HG03097 (cell line): ENCODE measurements around the gene ZBTB20.
A peak's percentile ranks its signal among the peaks of the same experiment; 100 is the strongest.

Experiments used
- ATAC-seq: cut with Tn5 transposase; IDR thresholded peaks from one replicate; pipeline ENCODE4 v1.9.1; 2021; ENCODE audit not compliant: unreplicated experiment, low FRiP score

ZBTB20 gene

GRCh38 chr3:115092220-115092791 is 54.8 kb downstream of the ZBTB20 start:
- peak; percentile 70 for ATAC-seq

GRCh38 chr3:115090712-115091111 is 56.4 kb downstream of the ZBTB20 start:
- no peak for ATAC-seq

GRCh38 chr3:115089481-115089880 is 57.6 kb downstream of the ZBTB20 start:
- ATAC-seq: no peak

DNA sequence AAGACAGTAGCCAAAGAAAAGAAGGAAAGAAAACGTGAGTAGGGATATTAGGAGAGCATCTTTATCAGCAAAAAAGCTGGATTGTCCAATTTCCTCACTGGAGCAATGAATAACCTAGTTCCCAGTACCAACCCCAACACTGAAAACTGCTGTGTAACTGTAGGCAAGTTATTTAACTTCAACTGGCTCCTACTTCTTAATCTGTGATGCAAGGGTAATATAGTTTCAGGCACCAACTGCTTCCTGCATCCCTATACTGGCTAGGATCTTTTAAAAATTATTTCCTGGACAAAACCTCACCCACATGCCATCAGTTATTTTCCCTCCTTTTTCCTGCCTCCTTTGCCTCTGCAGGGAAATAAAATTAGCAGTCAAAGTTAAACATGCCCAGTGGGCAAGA is 59.6 kb downstream of the ZBTB20 start:
- no peak for ATAC-seq

DNA sequence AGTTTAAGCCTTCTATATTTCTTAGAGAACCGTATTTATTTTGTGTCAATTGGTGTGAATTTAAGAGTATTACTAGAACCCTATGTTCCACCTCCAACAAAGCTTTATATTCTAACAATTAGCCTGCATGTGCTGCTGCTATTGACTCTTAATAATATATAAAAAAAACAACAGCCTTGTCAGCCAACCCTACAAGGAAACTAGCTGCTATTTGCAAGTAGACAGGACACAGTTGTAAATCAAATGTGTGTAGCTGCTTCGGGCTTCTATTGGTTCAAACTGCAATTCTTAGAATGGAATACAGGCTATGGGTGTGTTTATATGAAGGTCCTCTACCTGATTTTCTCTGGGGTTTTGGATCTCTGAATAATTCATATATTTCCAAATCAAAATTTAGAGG is 60.7 kb downstream of the ZBTB20 start:
- ATAC-seq: no peak

DNA sequence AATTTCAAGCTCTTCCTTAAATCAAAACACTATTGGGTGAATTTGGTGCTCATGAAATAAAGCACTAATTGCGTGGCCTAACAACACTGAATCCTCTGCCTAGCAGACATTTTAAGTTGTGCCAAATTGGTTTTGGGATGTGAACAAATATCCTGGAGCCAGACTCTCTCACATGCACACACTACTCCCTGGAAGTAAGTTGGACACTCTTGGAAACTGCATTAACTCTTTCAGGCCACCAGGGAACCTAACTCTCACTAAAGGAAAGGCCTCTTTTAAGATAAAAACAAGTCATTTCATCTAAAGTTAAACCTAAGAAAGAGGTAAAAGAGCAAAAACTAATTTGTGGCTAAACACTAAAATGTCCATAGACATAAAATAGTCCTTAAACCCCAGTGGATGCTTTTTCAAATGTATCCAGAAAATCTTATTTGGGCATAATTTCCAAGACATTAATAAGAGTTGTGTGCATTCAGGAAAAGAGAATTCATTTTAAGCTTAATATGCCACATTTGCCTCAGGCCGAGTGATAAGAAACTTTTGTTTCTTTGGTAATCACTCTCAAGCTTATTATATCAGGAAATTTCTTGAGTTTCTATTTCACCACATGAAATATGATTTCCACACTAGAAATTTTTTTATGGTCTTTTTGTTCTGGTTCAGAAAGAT is 61.8 kb downstream of the ZBTB20 start:
- ATAC-seq: no peak

DNA sequence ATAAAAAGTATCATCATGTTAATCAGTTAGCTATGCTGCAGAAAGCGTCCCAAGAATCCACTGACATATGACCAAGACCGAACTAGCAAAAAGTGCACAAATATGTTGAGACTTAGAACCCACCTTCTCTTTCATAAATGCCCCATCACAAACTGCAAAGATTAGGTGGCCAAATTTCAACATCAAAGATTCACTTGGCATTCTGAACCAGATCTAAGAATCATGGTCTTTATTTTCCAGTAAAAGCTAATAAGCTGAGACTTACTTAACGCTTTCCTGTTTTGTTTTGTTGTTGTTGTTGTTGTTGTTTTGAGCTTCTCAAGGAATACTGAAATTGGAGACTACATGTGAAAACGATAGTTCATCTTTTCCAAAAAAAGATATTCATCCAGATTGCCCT is 62.4 kb downstream of the ZBTB20 start:
- ATAC-seq: no peak

DNA sequence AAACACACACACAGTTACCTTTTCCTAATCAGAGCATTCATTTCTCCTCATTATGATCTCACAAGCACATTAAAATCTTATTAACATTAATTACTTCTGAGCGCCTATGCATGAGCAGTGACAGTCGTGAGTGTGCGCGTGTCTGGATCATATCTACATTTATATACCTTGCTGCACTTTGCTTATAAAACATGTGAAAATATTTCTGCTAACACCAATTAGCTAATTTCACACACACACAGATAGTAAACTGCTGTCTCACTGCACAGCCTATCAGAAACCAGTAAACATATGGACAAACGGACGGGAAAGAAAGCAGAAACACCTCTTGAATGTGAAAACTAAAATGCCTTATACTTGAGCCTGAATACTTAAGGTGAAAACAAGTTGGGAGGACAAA is 64.8 kb downstream of the ZBTB20 start:
- ATAC-seq: no peak

DNA sequence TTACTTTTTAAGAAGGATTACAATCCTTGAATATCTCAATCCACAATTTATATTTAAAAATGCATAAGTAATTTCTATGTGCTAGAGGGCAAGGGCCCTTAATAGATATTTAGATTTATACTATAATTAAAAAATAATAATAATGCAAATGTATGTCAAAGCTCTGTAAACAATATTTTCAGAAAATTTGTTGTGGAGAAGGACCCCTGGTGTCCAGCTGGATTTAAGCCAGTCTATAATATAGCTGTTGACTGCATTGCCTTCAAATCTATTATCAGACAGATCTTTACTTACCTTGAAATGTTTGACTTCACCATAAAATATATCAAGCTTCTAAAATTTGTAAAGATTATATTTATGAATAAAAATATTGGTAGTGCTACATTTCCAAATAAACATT is 65.6 kb downstream of the ZBTB20 start:
- no peak for ATAC-seq

DNA sequence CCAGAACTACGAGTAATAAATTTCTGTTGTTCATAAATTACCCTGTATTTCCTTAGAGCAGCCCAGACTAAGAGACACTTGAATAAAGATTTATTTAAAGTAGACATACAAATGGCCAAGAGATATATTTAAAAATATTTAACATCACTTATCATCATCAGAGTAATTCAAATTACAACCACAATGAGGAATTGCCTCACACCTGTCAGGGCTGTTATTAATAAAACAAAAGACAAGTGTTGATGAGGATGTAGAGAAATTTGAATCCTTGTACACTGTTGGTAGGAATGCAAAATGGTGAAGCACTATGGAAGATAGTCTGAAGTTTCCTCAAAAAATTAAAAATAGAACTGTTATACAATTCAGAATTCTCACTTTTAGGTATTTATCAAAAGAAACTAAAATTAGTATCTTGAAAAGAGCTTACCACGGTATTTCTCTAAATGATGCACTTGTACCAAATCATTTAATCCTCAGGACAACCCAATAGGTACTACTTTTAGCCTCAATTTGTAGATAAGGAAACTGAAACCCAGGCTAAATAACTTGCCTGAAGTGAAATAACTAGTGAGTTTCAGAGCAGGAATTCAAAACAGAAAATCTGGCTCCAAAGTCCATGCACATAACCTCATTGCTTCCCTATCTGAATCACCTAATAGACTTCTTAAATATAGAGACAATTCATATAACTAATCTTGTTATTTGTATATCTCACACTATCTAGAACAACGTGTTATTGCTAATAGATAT is 69.4 kb downstream of the ZBTB20 start:
- no peak for ATAC-seq

DNA sequence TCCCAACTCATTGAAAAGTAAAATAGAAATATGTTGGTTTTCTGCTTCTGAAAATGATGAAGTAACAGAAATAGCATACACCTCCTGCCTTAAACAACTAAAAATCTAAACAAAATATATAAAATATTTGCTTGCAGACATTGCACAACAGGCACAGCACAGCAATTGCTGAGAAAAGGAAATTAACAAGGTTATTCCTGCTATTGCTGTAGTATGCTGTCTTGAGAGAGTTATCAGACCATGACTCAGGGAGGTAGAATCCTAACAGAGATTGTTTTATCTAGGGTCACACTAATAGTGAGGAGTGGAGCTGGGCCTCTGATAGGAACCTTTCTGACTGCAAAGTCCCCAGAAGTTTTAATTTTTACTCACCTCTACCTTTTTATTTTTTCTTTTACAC is 72.6 kb downstream of the ZBTB20 start:
- ATAC-seq: no peak

DNA sequence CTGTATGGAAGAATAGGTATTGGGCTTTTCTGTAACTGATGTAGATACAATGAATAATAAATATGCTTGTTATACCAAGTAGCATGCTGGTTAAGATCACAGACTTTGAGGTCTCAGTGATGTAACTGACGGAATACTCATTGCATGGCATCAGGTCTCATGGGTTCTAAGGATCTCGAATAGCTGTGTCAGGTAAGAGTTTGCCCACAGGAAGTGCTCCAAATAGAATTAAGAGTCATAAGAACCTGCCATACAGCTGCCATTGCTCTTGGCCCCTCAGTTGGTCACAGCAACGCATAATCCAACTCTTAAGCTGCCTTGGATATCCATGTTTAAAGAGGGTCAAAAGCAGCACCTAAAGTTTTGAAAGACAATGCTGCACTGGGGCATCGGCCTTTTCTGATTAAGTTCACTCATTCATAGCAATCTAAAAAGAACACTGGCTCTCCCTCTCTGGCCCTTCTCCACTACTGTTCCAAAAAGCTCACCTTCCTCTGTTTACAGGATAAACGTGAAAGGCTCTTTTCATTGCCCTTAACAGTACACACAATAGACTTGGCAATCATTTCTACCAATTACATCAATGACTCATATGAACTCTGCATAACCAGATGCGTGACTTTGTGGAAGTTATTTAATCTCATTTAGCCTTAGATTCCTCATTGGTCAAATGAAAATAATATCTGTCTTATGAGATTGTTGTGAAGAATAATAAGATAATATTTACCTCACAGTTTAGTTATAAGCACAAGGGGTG is 74.6 kb downstream of the ZBTB20 start:
- ATAC-seq: no peak

GRCh38 chr3:115071601-115072000 is 75.5 kb downstream of the ZBTB20 start:
- no peak for ATAC-seq

DNA sequence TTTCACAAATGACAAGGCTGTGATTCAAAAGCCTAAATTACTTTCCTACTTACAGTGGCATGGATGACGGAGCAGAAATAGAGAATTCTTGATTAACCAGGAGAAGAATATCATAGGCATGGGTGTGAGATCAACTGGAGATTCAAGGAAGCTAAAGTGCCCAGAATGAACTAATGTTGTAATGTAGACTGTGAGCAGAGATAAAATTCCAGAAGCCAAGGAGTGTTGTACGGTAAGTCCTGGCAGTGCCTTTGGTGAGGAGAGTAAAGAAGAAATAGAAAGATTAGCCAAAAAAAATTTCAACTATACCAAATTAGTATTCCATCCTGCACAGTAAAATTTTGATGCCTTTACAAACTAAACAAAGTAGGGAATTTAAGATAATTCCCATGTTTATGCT is 75.9 kb downstream of the ZBTB20 start:
- ATAC-seq: no peak

GRCh38 chr3:115068799-115069198 is 78.3 kb downstream of the ZBTB20 start:
- no peak for ATAC-seq

DNA sequence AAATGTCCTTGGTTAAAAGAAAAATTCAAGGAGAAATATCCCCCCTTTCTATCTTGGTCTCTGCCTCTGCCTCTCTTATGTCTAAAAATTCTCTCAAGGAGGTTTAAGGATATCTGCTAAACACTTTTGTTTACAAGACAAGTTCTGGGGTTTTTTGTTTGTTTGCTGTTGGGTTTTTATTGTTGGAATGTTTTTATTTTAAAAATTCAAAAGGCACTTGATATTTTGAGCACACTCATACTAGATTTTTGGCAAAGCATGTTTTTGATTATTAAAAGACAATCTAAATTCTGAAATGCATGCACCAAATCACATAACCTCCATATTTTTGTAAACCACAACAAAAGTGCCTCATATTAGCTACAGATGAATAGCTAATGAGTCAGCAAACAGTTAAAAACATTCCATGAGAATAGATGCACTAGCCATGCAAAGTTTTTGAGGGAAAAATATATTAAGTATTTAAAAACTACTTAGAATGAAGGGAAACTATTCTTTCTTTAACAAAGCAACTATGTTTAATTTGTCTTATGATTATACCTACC is 84.6 kb downstream of the ZBTB20 start:
- no peak for ATAC-seq

DNA sequence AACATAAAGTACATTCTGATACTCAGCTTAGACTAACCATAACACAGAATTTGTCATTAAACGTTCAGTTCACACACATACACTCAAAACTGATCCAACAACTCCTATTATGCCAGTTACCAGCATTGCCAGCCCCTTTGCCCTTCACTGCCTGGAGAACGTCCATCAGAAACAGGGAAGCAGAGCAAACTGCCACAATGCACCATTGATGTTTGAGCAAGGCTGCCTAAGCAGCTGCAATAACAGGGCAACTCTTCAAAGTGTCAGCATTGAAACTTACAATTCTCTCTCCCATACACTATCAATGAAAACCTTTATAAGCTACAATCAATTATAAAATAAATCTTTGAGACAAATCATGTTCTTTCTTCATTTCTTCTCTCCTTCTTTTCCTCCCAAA is 85.1 kb downstream of the ZBTB20 start:
- ATAC-seq: no peak

DNA sequence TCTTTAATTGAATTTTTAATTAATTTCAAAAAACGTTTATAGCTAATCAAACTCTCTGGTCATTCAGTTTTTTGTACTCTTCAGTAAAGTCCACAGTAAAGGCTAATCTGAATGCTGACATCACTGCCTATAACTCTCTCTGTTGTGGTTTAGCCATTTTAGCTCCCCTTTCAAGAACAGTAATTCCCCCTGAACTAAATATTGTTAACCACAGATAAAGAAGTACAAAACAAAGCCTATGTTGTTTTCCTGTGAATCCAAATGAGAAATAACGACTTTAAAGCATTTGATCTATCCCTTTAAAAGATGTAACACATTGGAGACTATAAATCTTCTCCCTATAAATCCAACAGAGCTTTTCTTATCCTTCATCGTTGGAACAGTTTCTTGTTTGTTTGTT is 94.2 kb downstream of the ZBTB20 start:
- ATAC-seq: no peak

- no peak for ATAC-seq
These were observed 104.7 kb downstream of the ZBTB20 start for GRCh38 chr3:115042351-115042750.

DNA sequence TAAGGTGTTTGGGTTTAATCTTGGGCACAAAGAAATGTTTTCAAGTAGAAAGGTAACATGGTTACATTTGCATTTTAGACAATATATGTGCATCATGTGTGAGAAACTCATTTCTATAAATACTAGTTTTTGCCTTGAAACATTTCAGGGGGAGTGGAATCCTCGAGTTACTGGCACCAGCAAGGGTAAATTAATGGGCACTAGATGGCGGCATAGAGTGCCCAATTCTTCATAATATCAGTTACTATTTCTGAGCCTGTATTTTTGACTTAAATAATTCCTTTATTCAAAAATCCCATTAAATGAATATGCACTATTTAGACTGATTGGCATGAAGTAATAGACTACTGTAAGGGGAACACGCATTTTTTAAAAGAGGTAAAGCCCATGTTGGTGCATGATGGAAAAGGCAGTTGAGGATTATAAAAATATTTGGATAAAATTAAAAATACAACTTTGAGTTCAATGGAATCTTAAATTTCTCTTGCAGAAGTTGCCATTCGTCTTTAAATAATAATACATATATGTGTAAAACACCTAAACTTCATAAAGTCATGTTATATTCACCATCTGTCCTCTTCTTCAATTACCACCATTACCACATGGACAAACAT is 106.3 kb downstream of the ZBTB20 start:
- ATAC-seq: no peak

DNA sequence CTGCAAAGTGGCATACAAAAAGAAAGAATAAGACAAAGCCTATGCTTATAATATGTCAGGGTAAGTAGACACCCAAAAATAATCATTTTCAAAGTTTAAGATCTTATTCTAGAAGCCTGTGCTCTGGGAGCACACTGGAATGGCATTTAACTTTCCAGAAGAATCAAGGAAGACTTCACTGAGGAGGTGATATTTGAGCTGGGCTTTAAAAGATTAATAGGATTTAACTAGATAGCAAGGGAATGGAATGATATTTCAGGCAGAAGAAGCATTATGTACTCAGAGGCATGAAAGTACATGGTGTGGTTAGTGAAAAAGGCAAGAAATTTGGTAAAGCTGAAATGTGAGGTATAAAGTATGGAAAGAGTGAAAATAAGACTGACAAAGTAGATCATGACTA is 106.8 kb downstream of the ZBTB20 start:
- no peak for ATAC-seq
